DOHH2 (cell line): ENCODE measurements around the gene BRD3OS.

Experiments used
- H3F3A ChIP-seq: fragments of 200-600 bp; sonication (generic), shearing (Covaris generic); 2 replicates; pipeline ENCODE4 v1.6.0; 2016; ENCODE audit warnings: antibody characterized with exemption, mild to moderate bottlenecking; ENCODE audit not compliant: control insufficient read depth, insufficient read depth
- H3K27ac ChIP-seq: fragments of 200-600 bp; sonication (generic); 2 replicates; pipeline ENCODE4 v1.5.1; 2014; ENCODE audit warnings: low read depth, mild to moderate bottlenecking, low read length, moderate library complexity
- H3K27me3 ChIP-seq: fragments of 200-600 bp; sonication (generic); 2 replicates; pipeline ENCODE4 v1.6.1; 2014; ENCODE audit warnings: mild to moderate bottlenecking, low read length, mixed read lengths; ENCODE audit not compliant: control insufficient read depth
- H3K36me3 ChIP-seq: fragments of 200-600 bp; sonication (generic); 2 replicates; pipeline ENCODE4 v1.6.1; 2014; ENCODE audit warnings: mild to moderate bottlenecking, low read length, moderate library complexity, mixed read lengths; ENCODE audit not compliant: control insufficient read depth
- H3K4me1 ChIP-seq: fragments of 200-600 bp; sonication (generic); 2 replicates; pipeline ENCODE4 v1.6.1; 2014; ENCODE audit warnings: mild to moderate bottlenecking, low read length, mixed read lengths; ENCODE audit not compliant: control insufficient read depth
- H3K4me2 ChIP-seq: fragments of 200-600 bp; sonication (generic); 2 replicates; pipeline ENCODE4 v1.6.0; 2014; ENCODE audit warnings: mild to moderate bottlenecking, low read length, moderate library complexity
- H3K4me3 ChIP-seq: fragments of 200-600 bp; sonication (generic); 2 replicates; pipeline ENCODE4 v1.5.1; 2014; ENCODE audit warnings: mild to moderate bottlenecking, low read length, mixed read lengths
- H3K79me2 ChIP-seq: fragments of 200-600 bp; sonication (generic); 2 replicates; pipeline ENCODE4 v1.6.1; 2014; ENCODE audit warnings: mild to moderate bottlenecking, low read length, mixed read lengths; ENCODE audit not compliant: control insufficient read depth
- H3K9me2 ChIP-seq: fragments of 200-600 bp; sonication (generic); replicated peaks from 2 replicates; pipeline ENCODE4 v1.6.1; 2014; ENCODE audit warnings: mild to moderate bottlenecking, low read length, mixed read lengths; ENCODE audit not compliant: control insufficient read depth
- H3K9me3 ChIP-seq: fragments of 200-600 bp; sonication (generic); 2 replicates; pipeline ENCODE4 v1.6.1; 2014; ENCODE audit warnings: antibody characterized with exemption, low read length, mixed read lengths; ENCODE audit not compliant: control insufficient read depth, insufficient read depth
- H4K20me1 ChIP-seq: fragments of 200-600 bp; sonication (generic); 2 replicates; pipeline ENCODE4 v1.6.0; 2014; ENCODE audit warnings: low read depth, mild to moderate bottlenecking, antibody characterized with exemption, low read length, moderate library complexity; ENCODE audit not compliant: control insufficient read depth, insufficient read depth
- CTCF ChIP-seq: fragments of 200-600 bp; sonication (generic); IDR thresholded peaks from one replicate; pipeline ENCODE4 v1.5.1; 2014; ENCODE audit warnings: antibody characterized with exemption, mild to moderate bottlenecking, low read depth, low read length; ENCODE audit not compliant: poor library complexity, severe bottlenecking
- EZH2phosphoT487 ChIP-seq: fragments of 200-600 bp; sonication (generic); IDR thresholded peaks from 2 replicates; pipeline ENCODE4 v1.6.1; 2017; ENCODE audit warnings: borderline replicate concordance, mild to moderate bottlenecking, antibody characterized with exemption, low read length, moderate library complexity, mixed read lengths

Gene BRD3OS

GRCh38 chr9:134003237-134003636 lies 22.0 kb upstream of the BRD3OS start:
- no peaks in the 10 kb centered on the region for H3K79me2 ChIP-seq
- H4K20me1 ChIP-seq = no peaks in the 10 kb centered on the region
- H3K27me3 ChIP-seq = no peaks in the 10 kb centered on the region
- H3K4me1 ChIP-seq = peaks cover 14% of the 10 kb centered on the region
- no peaks in the 10 kb centered on the region for H3K36me3 ChIP-seq
- H3K4me3 ChIP-seq = no peak overlapping the region
- TF ChIP-seq EZH2phosphoT487 (no peak), CTCF (no peak)
- H3K27ac ChIP-seq = no peak overlapping the region
- H3F3A ChIP-seq = no peaks in the 10 kb centered on the region
- no peak overlapping the region for H3K4me2 ChIP-seq
- H3K9me2 ChIP-seq = no peaks in the 10 kb centered on the region
- H3K9me3 ChIP-seq = no peaks in the 10 kb centered on the region

- no peak for TF ChIP-seq CTCF
- no peak for TF ChIP-seq EZH2phosphoT487
- H3K79me2 ChIP-seq = no peaks in the 10 kb centered on the region
- H3K9me3 ChIP-seq = no peaks in the 10 kb centered on the region
- H3K4me2 ChIP-seq = no peak overlapping the region
- H3K27me3 ChIP-seq = peaks cover 10% of the 10 kb centered on the region
- H3K9me2 ChIP-seq = no peaks in the 10 kb centered on the region
- no peak overlapping the region for H3K27ac ChIP-seq
- H3F3A ChIP-seq = no peaks in the 10 kb centered on the region
- H4K20me1 ChIP-seq = no peaks in the 10 kb centered on the region
- no peak overlapping the region for H3K4me3 ChIP-seq
- H3K36me3 ChIP-seq = no peaks in the 10 kb centered on the region
- H3K4me1 ChIP-seq = peaks cover 14% of the 10 kb centered on the region
Observed at GRCh38 chr9:134004131-134004873, 21.0 kb upstream of the BRD3OS start.

- H3K27ac ChIP-seq = no peak overlapping the region
- TF ChIP-seq CTCF (no peak), EZH2phosphoT487 (no peak)
- H4K20me1 ChIP-seq = no peaks in the 10 kb centered on the region
- no peaks in the 10 kb centered on the region for H3K36me3 ChIP-seq
- H3F3A ChIP-seq = no peaks in the 10 kb centered on the region
- H3K4me3 ChIP-seq = no peak overlapping the region
- peaks cover 14% of the 10 kb centered on the region for H3K4me1 ChIP-seq
- no peak overlapping the region for H3K4me2 ChIP-seq
- no peaks in the 10 kb centered on the region for H3K9me3 ChIP-seq
- no peaks in the 10 kb centered on the region for H3K79me2 ChIP-seq
- peaks cover 10% of the 10 kb centered on the region for H3K27me3 ChIP-seq
- H3K9me2 ChIP-seq = no peaks in the 10 kb centered on the region
Observed at GRCh38 chr9:134004881-134005280, 20.4 kb upstream of the BRD3OS start.
